Measurements from ENCODE around the gene CSRNP3. TPM values are rescaled to one million over a fixed set of nuclear protein-coding genes. Genes with fewer than 3 reads are reported as not detected.

CSRNP3 gene
- total and polyA plus RNA-seq, 10 donors: 0.30 to 7.4 (median 3.4) TPM

DNA sequence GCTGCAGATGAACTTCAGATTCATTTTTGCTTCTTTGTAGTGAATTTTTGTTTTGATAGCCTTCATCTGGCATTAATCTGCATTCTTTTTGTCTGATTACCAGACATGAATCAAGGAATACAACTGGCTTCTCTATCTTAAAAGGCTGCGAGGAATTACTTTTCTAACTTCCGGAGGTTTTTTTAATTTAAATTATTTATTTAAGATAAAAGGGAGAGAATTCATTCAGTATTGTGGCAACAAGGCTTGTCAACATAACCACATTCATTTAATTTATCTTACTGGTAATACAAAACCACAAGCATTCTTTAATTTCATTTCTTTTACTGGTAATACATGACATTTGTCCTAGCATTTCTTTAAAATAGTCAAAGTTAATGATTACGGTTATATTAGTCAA lies 36.0 kb downstream of the CSRNP3 start:
- Histone ChIP-seq H3K36me3 (no peaks in the 10 kb centered on the region), H3K4me1 (no peaks in the 10 kb centered on the region), H3K9me3 (no peaks in the 10 kb centered on the region), H3K27ac (no peak overlapping the region), H3K27me3 (replicated peaks in 1 of 7) (no peaks in the 10 kb centered on the region), H3K4me3 (no peak overlapping the region)
- 50 to 95% (median 92%) methylated on average over 3 of the region's 3 CpGs for WGBS, 5 donors
- TF ChIP-seq, protein P1, sequence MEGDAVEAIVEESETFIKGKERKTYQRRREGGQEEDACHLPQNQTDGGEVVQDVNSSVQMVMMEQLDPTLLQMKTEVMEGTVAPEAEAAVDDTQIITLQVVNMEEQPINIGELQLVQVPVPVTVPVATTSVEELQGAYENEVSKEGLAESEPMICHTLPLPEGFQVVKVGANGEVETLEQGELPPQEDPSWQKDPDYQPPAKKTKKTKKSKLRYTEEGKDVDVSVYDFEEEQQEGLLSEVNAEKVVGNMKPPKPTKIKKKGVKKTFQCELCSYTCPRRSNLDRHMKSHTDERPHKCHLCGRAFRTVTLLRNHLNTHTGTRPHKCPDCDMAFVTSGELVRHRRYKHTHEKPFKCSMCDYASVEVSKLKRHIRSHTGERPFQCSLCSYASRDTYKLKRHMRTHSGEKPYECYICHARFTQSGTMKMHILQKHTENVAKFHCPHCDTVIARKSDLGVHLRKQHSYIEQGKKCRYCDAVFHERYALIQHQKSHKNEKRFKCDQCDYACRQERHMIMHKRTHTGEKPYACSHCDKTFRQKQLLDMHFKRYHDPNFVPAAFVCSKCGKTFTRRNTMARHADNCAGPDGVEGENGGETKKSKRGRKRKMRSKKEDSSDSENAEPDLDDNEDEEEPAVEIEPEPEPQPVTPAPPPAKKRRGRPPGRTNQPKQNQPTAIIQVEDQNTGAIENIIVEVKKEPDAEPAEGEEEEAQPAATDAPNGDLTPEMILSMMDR (IDR thresholded peaks at IDR 0.05 in 8 of 11, conservative IDR thresholded peaks at IDR 0.05 in 3 of 11): no peak
- TF ChIP-seq POLR2AphosphoS5 (IDR thresholded peaks at IDR 0.05): no peak
- TF ChIP-seq POLR2A (IDR thresholded peaks at IDR 0.05): no peak
- no peak for DNase-seq
- intact Hi-C loops (cut with DNase I; ENCODE audit: low total_unique reads): no loop called here

DNA sequence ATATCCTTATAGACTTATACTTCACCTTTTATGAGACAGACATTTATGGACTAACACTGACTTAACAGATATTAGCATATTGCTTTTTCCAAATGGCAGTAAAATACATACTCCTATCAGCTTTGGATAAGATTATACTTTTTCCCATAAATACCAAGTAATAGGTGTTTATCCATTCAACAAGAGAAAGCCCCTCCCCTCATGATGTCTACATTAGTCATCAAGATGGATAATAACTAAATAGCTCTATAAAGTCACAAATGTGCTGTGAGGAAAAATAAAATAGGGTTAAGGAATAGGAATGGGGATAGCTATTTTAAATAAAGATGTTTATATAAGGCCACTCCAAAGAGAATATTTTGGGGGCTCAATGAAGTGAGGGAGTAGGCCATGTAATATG lies 39.4 kb downstream of the CSRNP3 start:
- Histone ChIP-seq H3K4me3 (no peak overlapping the region), H3K27ac (no peak overlapping the region), H3K9me3 (no peaks in the 10 kb centered on the region), H3K4me1 (no peaks in the 10 kb centered on the region), H3K36me3 (no peaks in the 10 kb centered on the region), H3K27me3 (replicated peaks in 1 of 7) (no peaks in the 10 kb centered on the region)
- intact Hi-C loops (cut with DNase I; ENCODE audit: low total_unique reads): no loop called here
- TF ChIP-seq POLR2A (IDR thresholded peaks at IDR 0.05) (no peak), POLR2AphosphoS5 (IDR thresholded peaks at IDR 0.05) (no peak)
- TF ChIP-seq, protein P1 (IDR thresholded peaks at IDR 0.05 in 8 of 11, conservative IDR thresholded peaks at IDR 0.05 in 3 of 11): no peak
- no peak for DNase-seq

DNA sequence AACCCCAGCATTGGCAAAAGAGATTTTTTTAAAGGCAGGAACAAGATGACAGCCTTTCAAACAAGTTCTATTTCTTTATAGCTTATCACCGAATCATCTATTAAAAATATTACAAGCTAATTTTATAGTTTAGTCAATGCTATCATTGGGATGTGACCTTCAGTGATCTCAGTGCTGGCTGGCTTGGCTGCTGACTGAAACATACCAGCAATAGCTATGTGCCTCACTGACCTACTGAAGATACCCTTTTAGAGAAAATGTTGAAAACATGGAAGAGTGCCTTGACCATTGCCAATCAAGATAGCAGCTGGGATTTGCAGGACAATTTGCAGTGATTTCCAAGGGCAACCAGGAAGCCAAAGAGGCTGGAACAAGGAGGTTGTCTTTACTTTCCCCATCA lies 44.0 kb downstream of the CSRNP3 start:
- Histone ChIP-seq H3K9me3 (no peaks in the 10 kb centered on the region), H3K4me1 (no peaks in the 10 kb centered on the region), H3K36me3 (no peaks in the 10 kb centered on the region), H3K27me3 (replicated peaks in 1 of 7) (no peaks in the 10 kb centered on the region), H3K4me3 (no peak overlapping the region), H3K27ac (no peak overlapping the region)
- TF ChIP-seq, protein P1 (IDR thresholded peaks at IDR 0.05 in 8 of 11, conservative IDR thresholded peaks at IDR 0.05 in 3 of 11): no peak
- TF ChIP-seq POLR2AphosphoS5 (IDR thresholded peaks at IDR 0.05) (no peak), POLR2A (IDR thresholded peaks at IDR 0.05) (no peak)
- 82 to 93% (median 87%) methylated on average over 1 of the region's 1 CpG for WGBS, 5 donors
- intact Hi-C loops (cut with DNase I; ENCODE audit: low total_unique reads): no loop called here
- DNase-seq: no peak

DNA sequence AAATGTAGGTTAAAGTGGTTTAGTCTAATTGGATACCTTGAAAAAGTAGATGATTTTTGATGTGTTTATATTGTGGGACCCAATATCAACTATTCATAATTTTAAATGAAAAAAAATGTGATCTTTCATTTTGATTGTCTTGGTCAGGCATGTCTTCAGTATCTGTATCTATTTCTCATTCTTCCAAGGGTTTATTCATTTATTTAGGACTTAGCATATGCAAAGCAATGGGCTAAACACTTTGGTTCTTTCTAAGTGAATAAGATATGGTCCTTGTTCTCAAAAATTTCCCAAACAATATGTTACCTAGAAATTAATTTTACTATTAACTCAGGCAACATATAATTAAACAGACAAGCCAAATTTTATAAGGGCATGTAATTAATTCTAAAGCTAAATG lies 49.1 kb downstream of the CSRNP3 start:
- no peaks in the 10 kb centered on the region for H3K36me3 ChIP-seq
- no peaks in the 10 kb centered on the region for H3K9me3 ChIP-seq
- no peak for DNase-seq
- H3K4me1 ChIP-seq: no peaks in the 10 kb centered on the region
- no peak overlapping the region for H3K4me3 ChIP-seq
- no peak overlapping the region for H3K27ac ChIP-seq
- TF ChIP-seq, protein P1 (IDR thresholded peaks at IDR 0.05 in 8 of 11, conservative IDR thresholded peaks at IDR 0.05 in 3 of 11): no peak
- no peak for TF ChIP-seq POLR2A (IDR thresholded peaks at IDR 0.05)
- no peak for TF ChIP-seq POLR2AphosphoS5 (IDR thresholded peaks at IDR 0.05)
- H3K27me3 ChIP-seq (replicated peaks in 1 of 7): no peaks in the 10 kb centered on the region
- intact Hi-C loops (cut with DNase I; ENCODE audit: low total_unique reads): no loop called here

Measured in spleen (tissue), 11 donors.